ENCODE data around the gene NPAS3. TPM values are rescaled to one million over a fixed set of nuclear protein-coding genes. Genes with fewer than 3 reads are reported as not detected.

The NPAS3 gene
- total RNA-seq, 2 experiments from 2014 or later, result not detected

DNA sequence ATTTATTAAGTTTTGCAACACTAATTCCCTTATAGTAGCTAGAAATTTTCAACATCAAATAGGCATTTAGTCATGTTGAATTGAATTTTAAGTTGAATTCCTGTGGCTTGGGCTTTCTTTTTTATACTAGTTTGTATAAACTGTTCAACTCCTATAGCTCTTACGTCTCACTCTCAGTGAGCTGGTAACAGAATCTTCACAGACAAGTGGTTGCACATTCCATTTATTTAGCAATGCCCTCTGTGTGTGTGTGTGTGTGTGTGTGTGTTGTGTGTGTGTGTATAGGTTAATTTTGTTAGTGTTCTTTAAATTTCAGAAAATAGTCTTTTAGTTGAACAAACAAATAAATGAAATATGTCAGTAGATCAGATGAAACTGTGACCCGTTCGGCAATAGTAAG lies 425.0 kb downstream of the NPAS3 start:
- Mint-ChIP-seq H3K36me3 (ENCODE audit: low read depth) (no peaks in the 10 kb centered on the region), H3K9me3 (no peaks in the 10 kb centered on the region)
- POLR2A ChIA-PET, result no interaction called here

DNA sequence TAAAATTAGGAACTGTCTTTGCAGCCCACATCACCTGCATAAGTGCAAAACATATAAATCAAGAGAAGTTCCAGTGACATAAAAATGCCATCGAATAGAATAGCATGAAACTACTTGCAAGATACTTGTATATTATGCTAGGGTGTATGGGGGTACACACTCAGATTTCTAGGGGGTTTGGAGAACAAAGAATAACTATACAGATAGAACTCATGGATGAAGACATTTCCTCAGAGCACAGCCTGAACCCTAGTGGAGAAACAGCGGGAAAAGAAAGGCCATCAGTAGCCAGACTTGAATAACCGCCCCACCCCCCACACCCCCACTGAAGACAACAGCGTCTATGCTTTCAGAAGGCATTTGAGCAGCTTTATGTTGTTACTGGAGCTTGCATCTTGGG lies 425.8 kb downstream of the NPAS3 start:
- intact Hi-C loops (cut with micrococcal nuclease), result no loop called here
- no peak overlapping the region for H3K4me3 Mint-ChIP-seq
- H3K27me3 Mint-ChIP-seq, result no peaks in the 10 kb centered on the region
- POLR2A ChIA-PET, result no interaction called here
- DNase-seq (no peak), ATAC-seq (no peak)
- no peaks in the 10 kb centered on the region for H3K9me3 Mint-ChIP-seq
- TF ChIP-seq, protein P1, sequence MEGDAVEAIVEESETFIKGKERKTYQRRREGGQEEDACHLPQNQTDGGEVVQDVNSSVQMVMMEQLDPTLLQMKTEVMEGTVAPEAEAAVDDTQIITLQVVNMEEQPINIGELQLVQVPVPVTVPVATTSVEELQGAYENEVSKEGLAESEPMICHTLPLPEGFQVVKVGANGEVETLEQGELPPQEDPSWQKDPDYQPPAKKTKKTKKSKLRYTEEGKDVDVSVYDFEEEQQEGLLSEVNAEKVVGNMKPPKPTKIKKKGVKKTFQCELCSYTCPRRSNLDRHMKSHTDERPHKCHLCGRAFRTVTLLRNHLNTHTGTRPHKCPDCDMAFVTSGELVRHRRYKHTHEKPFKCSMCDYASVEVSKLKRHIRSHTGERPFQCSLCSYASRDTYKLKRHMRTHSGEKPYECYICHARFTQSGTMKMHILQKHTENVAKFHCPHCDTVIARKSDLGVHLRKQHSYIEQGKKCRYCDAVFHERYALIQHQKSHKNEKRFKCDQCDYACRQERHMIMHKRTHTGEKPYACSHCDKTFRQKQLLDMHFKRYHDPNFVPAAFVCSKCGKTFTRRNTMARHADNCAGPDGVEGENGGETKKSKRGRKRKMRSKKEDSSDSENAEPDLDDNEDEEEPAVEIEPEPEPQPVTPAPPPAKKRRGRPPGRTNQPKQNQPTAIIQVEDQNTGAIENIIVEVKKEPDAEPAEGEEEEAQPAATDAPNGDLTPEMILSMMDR (IDR thresholded peaks at IDR 0.05), result no peak
- no peaks in the 10 kb centered on the region for H3K36me3 Mint-ChIP-seq (ENCODE audit: low read depth)
- H3K27ac Mint-ChIP-seq, result no peak overlapping the region
- CTCF ChIA-PET, result no interaction called here
- no peaks in the 10 kb centered on the region for H3K4me1 Mint-ChIP-seq (ENCODE audit: low read depth)

More for the DNA sequence above, 425.0 kb downstream of the NPAS3 start:
- no peak overlapping the region for H3K4me3 Mint-ChIP-seq
- ATAC-seq (no peak), DNase-seq (no peak)
- intact Hi-C loops (cut with micrococcal nuclease), result no loop called here
- no peaks in the 10 kb centered on the region for H3K4me1 Mint-ChIP-seq (ENCODE audit: low read depth)
- no peak overlapping the region for H3K27ac Mint-ChIP-seq
- CTCF ChIA-PET, result no interaction called here
- TF ChIP-seq, protein P1 (IDR thresholded peaks at IDR 0.05), result no peak
- H3K27me3 Mint-ChIP-seq, result no peaks in the 10 kb centered on the region

DNA sequence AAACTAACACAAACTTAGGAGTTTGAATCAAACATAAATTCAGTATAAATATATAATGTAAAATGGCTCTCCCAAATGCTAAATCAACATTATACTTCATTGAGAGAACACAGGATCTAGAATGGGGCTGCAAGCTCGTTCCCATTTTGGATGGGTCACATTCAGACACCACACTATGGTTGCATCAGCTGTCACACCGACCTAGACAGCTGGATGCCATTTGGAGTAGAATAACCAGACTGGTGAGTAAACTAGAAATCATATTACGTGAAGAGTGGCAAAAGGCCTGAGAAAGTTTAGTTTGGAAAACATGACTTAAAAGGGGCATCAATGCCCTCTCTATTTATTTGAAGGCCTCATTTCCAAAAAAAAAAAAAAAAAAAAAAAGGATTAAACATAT lies 430.4 kb downstream of the NPAS3 start:
- no peak for ATAC-seq
- Mint-ChIP-seq H3K4me1 (ENCODE audit: low read depth) (no peaks in the 10 kb centered on the region), H3K36me3 (ENCODE audit: low read depth) (no peaks in the 10 kb centered on the region), H3K27me3 (no peaks in the 10 kb centered on the region), H3K9me3 (no peaks in the 10 kb centered on the region), H3K27ac (no peak overlapping the region), H3K4me3 (no peak overlapping the region)
- no peak for DNase-seq
- intact Hi-C loops (cut with micrococcal nuclease), result no loop called here
- ChIA-PET POLR2A (no interaction called here), CTCF (no interaction called here)
- TF ChIP-seq, protein P1 (IDR thresholded peaks at IDR 0.05), result no peak

DNA sequence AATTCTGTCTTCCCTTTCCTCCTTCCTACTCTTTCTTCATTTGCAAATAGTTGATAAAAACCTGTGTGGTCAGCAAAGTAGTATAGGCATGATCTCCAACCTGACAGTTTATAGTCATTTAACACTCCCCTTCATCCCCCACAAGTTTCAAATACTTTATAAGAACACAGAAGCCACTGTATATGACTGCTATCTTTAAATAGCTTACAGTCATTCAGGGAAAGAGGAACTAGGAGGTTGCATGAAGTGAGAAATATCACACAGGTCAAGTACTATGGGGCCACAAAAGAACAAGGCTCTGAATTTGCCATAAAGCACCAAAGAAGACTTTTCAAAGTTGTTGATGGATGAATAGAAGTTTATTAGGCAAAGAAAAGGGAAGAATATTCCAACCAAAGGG lies 431.3 kb downstream of the NPAS3 start:
- H3K9me3 Mint-ChIP-seq, result no peaks in the 10 kb centered on the region
- H3K4me1 Mint-ChIP-seq (ENCODE audit: low read depth), result no peaks in the 10 kb centered on the region
- no peaks in the 10 kb centered on the region for H3K36me3 Mint-ChIP-seq (ENCODE audit: low read depth)
- CTCF ChIA-PET, result no interaction called here
- TF ChIP-seq, protein P1 (IDR thresholded peaks at IDR 0.05), result no peak
- no peak for DNase-seq
- POLR2A ChIA-PET, result no interaction called here
- no peak overlapping the region for H3K4me3 Mint-ChIP-seq
- ATAC-seq, result no peak
- H3K27me3 Mint-ChIP-seq, result no peaks in the 10 kb centered on the region
- no peak overlapping the region for H3K27ac Mint-ChIP-seq
- intact Hi-C loops (cut with micrococcal nuclease), result no loop called here

DNA sequence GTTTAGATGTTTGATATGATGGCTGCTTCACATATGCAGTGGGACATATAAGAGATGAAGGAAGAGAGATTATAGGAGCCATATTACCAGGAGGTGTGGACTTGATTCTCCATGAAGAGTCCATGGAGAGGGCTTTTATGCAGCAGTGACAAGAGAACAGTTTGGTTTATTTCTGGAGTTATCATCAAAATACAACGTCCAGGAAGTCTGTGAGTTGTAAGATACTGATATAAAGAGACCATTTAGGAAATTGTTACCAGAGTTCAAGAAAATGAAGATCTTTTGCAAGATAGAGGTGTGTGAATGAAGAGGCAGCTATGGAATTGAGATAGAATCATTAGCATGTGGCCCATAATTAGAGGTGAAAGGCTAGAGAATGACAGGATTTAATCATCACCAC lies 431.7 kb downstream of the NPAS3 start:
- Mint-ChIP-seq H3K4me1 (ENCODE audit: low read depth) (no peaks in the 10 kb centered on the region), H3K27ac (no peak overlapping the region), H3K36me3 (ENCODE audit: low read depth) (no peaks in the 10 kb centered on the region), H3K4me3 (no peak overlapping the region), H3K27me3 (no peaks in the 10 kb centered on the region), H3K9me3 (no peaks in the 10 kb centered on the region)
- DNase-seq (no peak), ATAC-seq (no peak)
- TF ChIP-seq, protein P1 (IDR thresholded peaks at IDR 0.05), result no peak
- ChIA-PET CTCF (no interaction called here), POLR2A (no interaction called here)
- intact Hi-C loops (cut with micrococcal nuclease), result no loop called here

All from activated CD8-positive, alpha-beta T cell treated with anti-CD3 and anti-CD28 coated beads for 36 hours (primary cell).